ENCODE data around the gene ZFAND5.

DNA sequence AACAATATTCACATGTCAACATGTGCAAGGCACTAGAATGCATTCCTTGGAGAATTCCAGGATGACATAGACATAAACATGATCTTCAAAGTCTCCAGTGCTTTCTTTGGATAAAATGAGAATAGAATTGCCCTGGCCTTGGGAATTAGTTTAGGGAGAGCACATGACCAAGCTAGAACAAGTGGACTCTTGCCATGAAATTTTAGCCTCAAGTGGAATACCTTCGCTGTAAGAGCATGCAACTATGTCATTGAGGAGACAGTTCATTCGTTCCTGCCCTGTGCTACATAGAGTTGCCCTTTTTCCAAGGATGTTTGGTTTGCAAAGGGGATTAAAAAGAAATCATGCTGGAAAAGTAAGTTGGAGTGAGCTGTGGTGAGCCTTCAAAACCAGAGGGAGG lies 42.7 kb downstream of the ZFAND5 start:
- TF ChIP-seq, protein P1, sequence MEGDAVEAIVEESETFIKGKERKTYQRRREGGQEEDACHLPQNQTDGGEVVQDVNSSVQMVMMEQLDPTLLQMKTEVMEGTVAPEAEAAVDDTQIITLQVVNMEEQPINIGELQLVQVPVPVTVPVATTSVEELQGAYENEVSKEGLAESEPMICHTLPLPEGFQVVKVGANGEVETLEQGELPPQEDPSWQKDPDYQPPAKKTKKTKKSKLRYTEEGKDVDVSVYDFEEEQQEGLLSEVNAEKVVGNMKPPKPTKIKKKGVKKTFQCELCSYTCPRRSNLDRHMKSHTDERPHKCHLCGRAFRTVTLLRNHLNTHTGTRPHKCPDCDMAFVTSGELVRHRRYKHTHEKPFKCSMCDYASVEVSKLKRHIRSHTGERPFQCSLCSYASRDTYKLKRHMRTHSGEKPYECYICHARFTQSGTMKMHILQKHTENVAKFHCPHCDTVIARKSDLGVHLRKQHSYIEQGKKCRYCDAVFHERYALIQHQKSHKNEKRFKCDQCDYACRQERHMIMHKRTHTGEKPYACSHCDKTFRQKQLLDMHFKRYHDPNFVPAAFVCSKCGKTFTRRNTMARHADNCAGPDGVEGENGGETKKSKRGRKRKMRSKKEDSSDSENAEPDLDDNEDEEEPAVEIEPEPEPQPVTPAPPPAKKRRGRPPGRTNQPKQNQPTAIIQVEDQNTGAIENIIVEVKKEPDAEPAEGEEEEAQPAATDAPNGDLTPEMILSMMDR (IDR thresholded peaks at IDR 0.05; ENCODE audit: insufficient read depth, low read length, poor library complexity, severe bottlenecking), result no peak
- no peak for TF ChIP-seq EZH2phosphoT487 (conservative IDR thresholded peaks at IDR 0.05; ENCODE audit: low read length)
